ENCODE data around the gene TRPM1. TPM values are rescaled to one million over a fixed set of nuclear protein-coding genes. Genes with fewer than 3 reads are reported as not detected.

Gene TRPM1
- total RNA-seq, 1 donor from 2014 or later = not detected

- H3K79me2 ChIP-seq (ENCODE audit: insufficient read depth, low read length) = no peaks in the 10 kb centered on the region
- H3K9ac ChIP-seq (ENCODE audit: low read length) = no peak overlapping the region
- H3K4me1 Mint-ChIP-seq (ENCODE audit: low read depth, unreplicated experiment) = no peaks in the 10 kb centered on the region
- H3K36me3 ChIP-seq (ENCODE audit: insufficient read depth, low read length) = no peaks in the 10 kb centered on the region
- FAIRE-seq = no peak
- H3K4me1 ChIP-seq (ENCODE audit: insufficient read depth, low read length) = no peaks in the 10 kb centered on the region
- peaks cover 3% of the 10 kb centered on the region for H3K27me3 ChIP-seq (ENCODE audit: insufficient read depth, low read length)
- no peak overlapping the region for H3K27ac ChIP-seq (ENCODE audit: low read depth, low read length)
- peaks cover 14% of the 10 kb centered on the region for H3K27me3 Mint-ChIP-seq (ENCODE audit: low read depth, unreplicated experiment)
- no peaks in the 10 kb centered on the region for H4K20me1 ChIP-seq (ENCODE audit: insufficient read depth, low read length)
- TF ChIP-seq CTCF (IDR thresholded peaks at IDR 0.05; ENCODE audit: insufficient read depth, low read depth, low read length) (no peak), EZH2 (IDR thresholded peaks at IDR 0.05; ENCODE audit: insufficient read depth, low read length) (no peak)
- no peaks in the 10 kb centered on the region for H3K36me3 Mint-ChIP-seq (ENCODE audit: low read depth, unreplicated experiment)
- H3K4me2 ChIP-seq (ENCODE audit: low read length) = no peak overlapping the region
- no peak for DNase-seq (ENCODE audit: low read depth)
- H3K4me3 Mint-ChIP-seq (ENCODE audit: unreplicated experiment) = no peak overlapping the region
- no peaks in the 10 kb centered on the region for H3K9me3 ChIP-seq (ENCODE audit: insufficient read depth, low read depth, low read length)
- H3K27ac Mint-ChIP-seq (ENCODE audit: unreplicated experiment) = no peak overlapping the region
- H2AFZ ChIP-seq (ENCODE audit: low read depth, low read length) = no peak overlapping the region
- no peak overlapping the region for H3K4me3 ChIP-seq (ENCODE audit: insufficient read depth, low read depth, low read length)
- H3K9me3 Mint-ChIP-seq (ENCODE audit: unreplicated experiment) = peaks cover 1% of the 10 kb centered on the region
Observed at GRCh38 chr15:31041610-31042009, 59.9 kb downstream of the TRPM1 start.

- Mint-ChIP-seq H3K4me3 (ENCODE audit: unreplicated experiment) (no peak overlapping the region), H3K4me1 (ENCODE audit: low read depth, unreplicated experiment) (no peaks in the 10 kb centered on the region), H3K27ac (ENCODE audit: unreplicated experiment) (no peak overlapping the region), H3K9me3 (ENCODE audit: unreplicated experiment) (no peaks in the 10 kb centered on the region), H3K27me3 (ENCODE audit: low read depth, unreplicated experiment) (peaks cover 14% of the 10 kb centered on the region), H3K36me3 (ENCODE audit: low read depth, unreplicated experiment) (no peaks in the 10 kb centered on the region)
- Histone ChIP-seq H3K4me1 (ENCODE audit: insufficient read depth, low read length) (no peaks in the 10 kb centered on the region), H3K79me2 (ENCODE audit: insufficient read depth, low read length) (no peaks in the 10 kb centered on the region), H3K9ac (ENCODE audit: low read length) (no peak overlapping the region), H3K36me3 (ENCODE audit: insufficient read depth, low read length) (no peaks in the 10 kb centered on the region), H3K9me3 (ENCODE audit: insufficient read depth, low read depth, low read length) (no peaks in the 10 kb centered on the region), H3K4me3 (ENCODE audit: insufficient read depth, low read depth, low read length) (no peak overlapping the region), H2AFZ (ENCODE audit: low read depth, low read length) (no peak overlapping the region), H3K27ac (ENCODE audit: low read depth, low read length) (no peak overlapping the region), H3K4me2 (ENCODE audit: low read length) (no peak overlapping the region), H3K27me3 (ENCODE audit: insufficient read depth, low read length) (peaks cover 3% of the 10 kb centered on the region), H4K20me1 (ENCODE audit: insufficient read depth, low read length) (no peaks in the 10 kb centered on the region)
- DNase-seq (ENCODE audit: low read depth) (no peak), FAIRE-seq (no peak)
- TF ChIP-seq EZH2 (IDR thresholded peaks at IDR 0.05; ENCODE audit: insufficient read depth, low read length) = no peak
- TF ChIP-seq CTCF (IDR thresholded peaks at IDR 0.05; ENCODE audit: insufficient read depth, low read depth, low read length) = no peak
Observed at GRCh38 chr15:31040611-31041010, 60.9 kb downstream of the TRPM1 start.

- Histone ChIP-seq H3K36me3 (ENCODE audit: insufficient read depth, low read length) (no peaks in the 10 kb centered on the region), H3K9me3 (ENCODE audit: insufficient read depth, low read depth, low read length) (no peaks in the 10 kb centered on the region), H2AFZ (ENCODE audit: low read depth, low read length) (no peak overlapping the region), H4K20me1 (ENCODE audit: insufficient read depth, low read length) (no peaks in the 10 kb centered on the region), H3K27ac (ENCODE audit: low read depth, low read length) (no peak overlapping the region), H3K9ac (ENCODE audit: low read length) (no peak overlapping the region), H3K4me1 (ENCODE audit: insufficient read depth, low read length) (no peaks in the 10 kb centered on the region), H3K27me3 (ENCODE audit: insufficient read depth, low read length) (peaks cover 3% of the 10 kb centered on the region), H3K79me2 (ENCODE audit: insufficient read depth, low read length) (no peaks in the 10 kb centered on the region), H3K4me2 (ENCODE audit: low read length) (no peak overlapping the region), H3K4me3 (ENCODE audit: insufficient read depth, low read depth, low read length) (no peak overlapping the region)
- no peaks in the 10 kb centered on the region for H3K4me1 Mint-ChIP-seq (ENCODE audit: low read depth, unreplicated experiment)
- FAIRE-seq = no peak
- H3K4me3 Mint-ChIP-seq (ENCODE audit: unreplicated experiment) = no peak overlapping the region
- no peak overlapping the region for H3K27ac Mint-ChIP-seq (ENCODE audit: unreplicated experiment)
- DNase-seq (ENCODE audit: low read depth) = no peak
- TF ChIP-seq EZH2 (IDR thresholded peaks at IDR 0.05; ENCODE audit: insufficient read depth, low read length) (no peak), CTCF (IDR thresholded peaks at IDR 0.05; ENCODE audit: insufficient read depth, low read depth, low read length) (no peak)
- H3K36me3 Mint-ChIP-seq (ENCODE audit: low read depth, unreplicated experiment) = no peaks in the 10 kb centered on the region
- peaks cover 14% of the 10 kb centered on the region for H3K27me3 Mint-ChIP-seq (ENCODE audit: low read depth, unreplicated experiment)
- no peaks in the 10 kb centered on the region for H3K9me3 Mint-ChIP-seq (ENCODE audit: unreplicated experiment)
Observed at GRCh38 chr15:31039961-31040360, 61.6 kb downstream of the TRPM1 start.

All from astrocyte (in vitro differentiated cells and primary cell).